ENCODE measurements around the gene NDUFB10. TPM values are rescaled to one million over a fixed set of nuclear protein-coding genes. Genes with fewer than 3 reads are reported as not detected.

NDUFB10 gene
- total RNA-seq (100 to 1,000 TPM in 1 of 5 experiments, 10 to 100 TPM in 4; 40.0 to 114 (median 71.1) TPM), polyA plus RNA-seq (100 to 1,000 TPM; 166 to 180 TPM), total RNA-seq (17.5 reads per million, percentile 47 among the genes with 10 or more reads in this experiment)

GRCh38 chr16:1959269-1960039 lies at the start of gene NDUFB10:
Gene NDUFB10 (plus strand): TSS chr16:1959538. CDS start chr16:1959625, 87 bp downstream.
- DNase-seq (peak; percentile 80 to 98 (median 89)), ATAC-seq (peak; percentile 97)
- intact Hi-C loops (cut with micrococcal nuclease): loop anchor here (1.0 to 10.0 kb wide), 9 partner anchors 12 to 553 kb away; partner anchors contain the start of genes MSRB1 (in 2 of the 2), ATP6V0C (in 1 of the 2), CRAMP1 (in 1 of the 2) and GFER (in 1 of the 2)
- Histone ChIP-seq H3K9me3 (ENCODE audit: control insufficient read depth in 2 of 3, low read length in 3 of 3) (no peaks in the 10 kb centered on the region), H3K4me3 (ENCODE audit: low read length) (peak within 1 kb of the TSS; percentile 86), H3K4me1 (ENCODE audit: control insufficient read depth in 2 of 2, insufficient read depth in 2 of 2, low read length in 2 of 2) (peaks cover 25 to 38% of the 10 kb centered on the region in 2 donors), H3K27me3 (ENCODE audit: control insufficient read depth in 2 of 2, insufficient read depth in 2 of 2, low read length in 2 of 2) (no peaks in the 10 kb centered on the region), H3K36me3 (ENCODE audit: control insufficient read depth in 2 of 3, insufficient read depth in 3 of 3, low read length in 3 of 3) (peaks cover 8 to 26% (median 10%) of the 10 kb centered on the region in 3 experiments), H3K27ac (ENCODE audit: low read depth, low read length) (peak within 1 kb of the TSS; percentile 92)
- peak within 1 kb of the TSS; percentile 82 to 95 (median 90) for H3K27ac Mint-ChIP-seq
- peaks cover 3 to 25% (median 10%) of the 10 kb centered on the region in 5 donors for H3K36me3 Mint-ChIP-seq
- peaks cover 0 to 2% (median 0%) of the 10 kb centered on the region in 5 donors for H3K27me3 Mint-ChIP-seq
- peak within 1 kb of the TSS; percentile 85 to 97 (median 91) for H3K4me3 Mint-ChIP-seq
- ChIA-PET POLR2A (interaction anchor here (0.6 to 3.4 kb wide), 10 partner anchors 11 to 196 kb away, joined by 3 to 38 read pairs (median 4); partner anchors contain the start of genes MSRB1, TBL3 and TRAF7), CTCF (interaction anchor here (0.7 kb wide), 1 partner anchor 181 kb away, joined by 3 read pairs; no protein-coding TSS in a partner anchor)
- peaks cover 21 to 41% (median 27%) of the 10 kb centered on the region in 7 donors for H3K4me1 Mint-ChIP-seq
- peaks cover 0 to 3% (median 0%) of the 10 kb centered on the region in 11 donors for H3K9me3 Mint-ChIP-seq

GRCh38 chr16:1909561-1910231 lies 49.6 kb upstream of the NDUFB10 start:
- H3K9me3 Mint-ChIP-seq: no peaks in the 10 kb centered on the region
- H3K4me3 ChIP-seq (ENCODE audit: low read length): no peak overlapping the region
- H3K4me1 Mint-ChIP-seq: peaks cover 0 to 3% (median 0%) of the 10 kb centered on the region in 7 donors
- H3K27ac ChIP-seq (ENCODE audit: low read depth, low read length): no peak overlapping the region
- intact Hi-C loops (cut with micrococcal nuclease): no loop called here
- no peaks in the 10 kb centered on the region for H3K36me3 ChIP-seq (ENCODE audit: control insufficient read depth in 2 of 3, insufficient read depth in 3 of 3, low read length in 3 of 3)
- no peak overlapping the region for H3K27ac Mint-ChIP-seq
- H3K36me3 Mint-ChIP-seq: no peaks in the 10 kb centered on the region
- H3K4me3 Mint-ChIP-seq: no peak overlapping the region
- H3K9me3 ChIP-seq (ENCODE audit: control insufficient read depth in 2 of 3, low read length in 3 of 3): no peaks in the 10 kb centered on the region
- POLR2A ChIA-PET: interaction anchor here (0.5 to 0.7 kb wide), 2 partner anchors 36 to 1413 kb away, joined by 3 to 5 read pairs; no protein-coding TSS in a partner anchor
- no peaks in the 10 kb centered on the region for H3K27me3 ChIP-seq (ENCODE audit: control insufficient read depth in 2 of 2, insufficient read depth in 2 of 2, low read length in 2 of 2)
- DNase-seq: no peak
- no peaks in the 10 kb centered on the region for H3K4me1 ChIP-seq (ENCODE audit: control insufficient read depth in 2 of 2, insufficient read depth in 2 of 2, low read length in 2 of 2)
- peaks cover 0 to 14% (median 10%) of the 10 kb centered on the region in 5 donors for H3K27me3 Mint-ChIP-seq
- no peak for ATAC-seq
- CTCF ChIA-PET: no interaction called here

- Mint-ChIP-seq H3K36me3 (no peaks in the 10 kb centered on the region), H3K9me3 (no peaks in the 10 kb centered on the region), H3K4me1 (peaks cover 0 to 5% (median 0%) of the 10 kb centered on the region in 7 donors), H3K27ac (no peak overlapping the region), H3K27me3 (peaks cover 8 to 29% (median 23%) of the 10 kb centered on the region in 5 donors), H3K4me3 (no peak overlapping the region)
- Histone ChIP-seq H3K27ac (ENCODE audit: low read depth, low read length) (no peak overlapping the region), H3K27me3 (ENCODE audit: control insufficient read depth in 2 of 2, insufficient read depth in 2 of 2, low read length in 2 of 2) (no peaks in the 10 kb centered on the region), H3K36me3 (ENCODE audit: control insufficient read depth in 2 of 3, insufficient read depth in 3 of 3, low read length in 3 of 3) (no peaks in the 10 kb centered on the region), H3K9me3 (ENCODE audit: control insufficient read depth in 2 of 3, low read length in 3 of 3) (no peaks in the 10 kb centered on the region), H3K4me3 (ENCODE audit: low read length) (no peak overlapping the region), H3K4me1 (ENCODE audit: control insufficient read depth in 2 of 2, insufficient read depth in 2 of 2, low read length in 2 of 2) (no peaks in the 10 kb centered on the region)
- ChIA-PET POLR2A (no interaction called here), CTCF (no interaction called here)
- no peak for DNase-seq
- intact Hi-C loops (cut with micrococcal nuclease): no loop called here
- ATAC-seq: no peak
Measured at GRCh38 chr16:1911467-1912214, 47.7 kb upstream of the NDUFB10 start.

GRCh38 chr16:1912215-1912543 lies 47.2 kb upstream of the NDUFB10 start:
- H3K27ac Mint-ChIP-seq: no peak overlapping the region
- no peak overlapping the region for H3K27ac ChIP-seq (ENCODE audit: low read depth, low read length)

GRCh38 chr16:1913327-1914083 lies 45.8 kb upstream of the NDUFB10 start:
- Histone ChIP-seq H3K36me3 (ENCODE audit: control insufficient read depth in 2 of 3, insufficient read depth in 3 of 3, low read length in 3 of 3) (no peaks in the 10 kb centered on the region), H3K4me3 (ENCODE audit: low read length) (no peak overlapping the region), H3K9me3 (ENCODE audit: control insufficient read depth in 2 of 3, low read length in 3 of 3) (no peaks in the 10 kb centered on the region), H3K4me1 (ENCODE audit: control insufficient read depth in 2 of 2, insufficient read depth in 2 of 2, low read length in 2 of 2) (no peaks in the 10 kb centered on the region), H3K27ac (ENCODE audit: low read depth, low read length) (no peak overlapping the region), H3K27me3 (ENCODE audit: control insufficient read depth in 2 of 2, insufficient read depth in 2 of 2, low read length in 2 of 2) (no peaks in the 10 kb centered on the region)
- ChIA-PET CTCF (no interaction called here), POLR2A (no interaction called here)
- DNase-seq (no peak), ATAC-seq (peak; percentile 18)
- Mint-ChIP-seq H3K36me3 (no peaks in the 10 kb centered on the region), H3K27me3 (peaks cover 15 to 34% (median 28%) of the 10 kb centered on the region in 5 donors), H3K27ac (no peak overlapping the region), H3K4me3 (no peak overlapping the region), H3K4me1 (peaks cover 0 to 5% (median 0%) of the 10 kb centered on the region in 7 donors), H3K9me3 (no peaks in the 10 kb centered on the region)
- intact Hi-C loops (cut with micrococcal nuclease): no loop called here

More at GRCh38 chr16:1912215-1912543, 47.2 kb upstream of the NDUFB10 start:
- Histone ChIP-seq H3K36me3 (ENCODE audit: control insufficient read depth in 2 of 3, insufficient read depth in 3 of 3, low read length in 3 of 3) (no peaks in the 10 kb centered on the region), H3K27me3 (ENCODE audit: control insufficient read depth in 2 of 2, insufficient read depth in 2 of 2, low read length in 2 of 2) (no peaks in the 10 kb centered on the region), H3K9me3 (ENCODE audit: control insufficient read depth in 2 of 3, low read length in 3 of 3) (no peaks in the 10 kb centered on the region), H3K4me3 (ENCODE audit: low read length) (no peak overlapping the region), H3K4me1 (ENCODE audit: control insufficient read depth in 2 of 2, insufficient read depth in 2 of 2, low read length in 2 of 2) (no peaks in the 10 kb centered on the region)
- DNase-seq (no peak), ATAC-seq (no peak)
- H3K36me3 Mint-ChIP-seq: no peaks in the 10 kb centered on the region
- peaks cover 13 to 34% (median 29%) of the 10 kb centered on the region in 5 donors for H3K27me3 Mint-ChIP-seq
- POLR2A ChIA-PET: no interaction called here
- no peaks in the 10 kb centered on the region for H3K9me3 Mint-ChIP-seq
- intact Hi-C loops (cut with micrococcal nuclease): no loop called here
- CTCF ChIA-PET: no interaction called here
- H3K4me1 Mint-ChIP-seq: peaks cover 0 to 5% (median 0%) of the 10 kb centered on the region in 7 donors
- H3K4me3 Mint-ChIP-seq: no peak overlapping the region

Measured in naive thymus-derived CD4-positive, alpha-beta T cell (primary cell).